Measurements from ENCODE around the gene OR56A3. TPM values are rescaled to one million over a fixed set of nuclear protein-coding genes. Genes with fewer than 3 reads are reported as not detected.

The OR56A3 gene
- total RNA-seq, 1 experiment from 2014 or later, result not detected

DNA sequence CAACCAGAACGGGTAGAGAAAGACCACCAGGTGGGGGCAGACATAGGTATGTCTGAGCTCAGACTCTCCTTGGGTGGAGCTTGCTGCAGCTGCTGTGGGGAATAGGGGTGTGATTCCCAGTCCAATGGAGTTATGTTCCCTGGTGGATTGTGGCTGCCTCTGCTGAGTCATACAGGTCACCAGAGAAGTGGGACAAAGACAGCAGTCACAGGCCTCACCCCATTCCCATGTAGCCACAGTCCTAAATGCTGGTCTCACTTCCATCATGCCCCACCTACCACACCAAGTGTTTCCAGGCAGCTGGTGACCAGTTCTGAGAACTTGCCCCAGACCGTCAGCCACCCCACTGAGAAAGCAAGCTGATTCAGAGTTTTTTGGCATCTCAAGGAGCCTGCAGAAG, 31.5 kb upstream of the OR56A3 start:
- Mint-ChIP-seq H3K36me3 (ENCODE audit: insufficient read depth, unreplicated experiment) (no peaks in the 10 kb centered on the region), H3K4me1 (ENCODE audit: low read depth, unreplicated experiment) (no peaks in the 10 kb centered on the region), H3K9me3 (ENCODE audit: unreplicated experiment) (peaks cover 10% of the 10 kb centered on the region), H3K4me3 (ENCODE audit: unreplicated experiment) (no peak overlapping the region), H3K27ac (ENCODE audit: unreplicated experiment) (no peak overlapping the region), H3K27me3 (ENCODE audit: insufficient read depth, unreplicated experiment) (peaks cover 4% of the 10 kb centered on the region)
- H3K27me3 ChIP-seq (replicated peaks; ENCODE audit: control insufficient read depth, insufficient read depth, low read length), result no peaks in the 10 kb centered on the region
- no peak for DNase-seq
- ChIA-PET CTCF (no interaction called here), POLR2A (no interaction called here)
- no TSS peak for BruUV-seq (replicated peaks)
- H3K36me3 ChIP-seq (ENCODE audit: control insufficient read depth, insufficient read depth, low read length), result no peaks in the 10 kb centered on the region
- no peak overlapping the region for H3K4me3 ChIP-seq (ENCODE audit: low read depth, low read length)
- TF ChIP-seq, protein P1, sequence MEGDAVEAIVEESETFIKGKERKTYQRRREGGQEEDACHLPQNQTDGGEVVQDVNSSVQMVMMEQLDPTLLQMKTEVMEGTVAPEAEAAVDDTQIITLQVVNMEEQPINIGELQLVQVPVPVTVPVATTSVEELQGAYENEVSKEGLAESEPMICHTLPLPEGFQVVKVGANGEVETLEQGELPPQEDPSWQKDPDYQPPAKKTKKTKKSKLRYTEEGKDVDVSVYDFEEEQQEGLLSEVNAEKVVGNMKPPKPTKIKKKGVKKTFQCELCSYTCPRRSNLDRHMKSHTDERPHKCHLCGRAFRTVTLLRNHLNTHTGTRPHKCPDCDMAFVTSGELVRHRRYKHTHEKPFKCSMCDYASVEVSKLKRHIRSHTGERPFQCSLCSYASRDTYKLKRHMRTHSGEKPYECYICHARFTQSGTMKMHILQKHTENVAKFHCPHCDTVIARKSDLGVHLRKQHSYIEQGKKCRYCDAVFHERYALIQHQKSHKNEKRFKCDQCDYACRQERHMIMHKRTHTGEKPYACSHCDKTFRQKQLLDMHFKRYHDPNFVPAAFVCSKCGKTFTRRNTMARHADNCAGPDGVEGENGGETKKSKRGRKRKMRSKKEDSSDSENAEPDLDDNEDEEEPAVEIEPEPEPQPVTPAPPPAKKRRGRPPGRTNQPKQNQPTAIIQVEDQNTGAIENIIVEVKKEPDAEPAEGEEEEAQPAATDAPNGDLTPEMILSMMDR (IDR thresholded peaks at IDR 0.05; ENCODE audit: insufficient read depth in 1 of 2, low read depth in 1 of 2, low read length in 1 of 2, severe bottlenecking in 1 of 2, unreplicated experiment in 1 of 2), result no peak
- H3K4me1 ChIP-seq, result no peaks in the 10 kb centered on the region
- H3K9me3 ChIP-seq, result no peaks in the 10 kb centered on the region
- intact Hi-C loops (cut with micrococcal nuclease; ENCODE audit: unreplicated experiment), result no loop called here

DNA sequence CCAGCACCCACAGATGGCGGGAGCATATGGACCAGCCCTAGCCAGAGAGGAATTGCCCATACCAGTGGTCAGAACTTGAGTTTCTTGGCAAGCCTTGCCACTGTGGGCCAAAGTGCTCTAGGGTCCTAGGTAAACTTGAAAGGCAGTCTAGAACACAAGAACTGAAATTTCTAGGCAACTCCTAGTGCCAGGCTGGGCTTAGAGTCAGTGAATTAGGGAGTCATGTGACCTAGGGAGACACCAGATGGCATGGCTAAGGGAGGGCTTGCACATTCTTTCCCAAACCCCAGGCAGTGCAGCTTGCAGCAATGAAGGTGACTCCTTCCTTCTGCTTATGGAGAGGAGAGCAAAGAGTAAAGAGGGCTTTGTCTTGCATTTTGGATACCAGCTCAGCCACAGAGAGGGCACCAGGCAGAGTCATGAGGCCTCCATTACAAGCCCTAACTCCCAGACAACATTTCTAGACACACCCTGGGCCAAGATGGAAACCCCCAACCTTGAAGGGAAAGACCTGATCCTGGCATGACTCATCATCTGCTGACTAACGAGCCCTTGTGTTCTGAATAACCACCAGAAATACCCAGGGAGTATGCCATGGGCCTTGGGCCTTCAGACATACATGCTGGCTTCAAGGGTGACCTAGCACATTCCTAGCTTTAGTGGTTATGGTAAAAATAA, 19.2 kb upstream of the OR56A3 start:
- POLR2A ChIA-PET, result no interaction called here
- DNase-seq, result no peak
- no peaks in the 10 kb centered on the region for H3K4me1 ChIP-seq
- no peak overlapping the region for H3K27ac Mint-ChIP-seq (ENCODE audit: unreplicated experiment)
- H3K4me3 ChIP-seq (ENCODE audit: low read depth, low read length), result no peak overlapping the region
- H3K4me1 Mint-ChIP-seq (ENCODE audit: low read depth, unreplicated experiment), result no peaks in the 10 kb centered on the region
- H3K27me3 ChIP-seq (replicated peaks; ENCODE audit: control insufficient read depth, insufficient read depth, low read length), result no peaks in the 10 kb centered on the region
- intact Hi-C loops (cut with micrococcal nuclease; ENCODE audit: unreplicated experiment), result no loop called here
- H3K27me3 Mint-ChIP-seq (ENCODE audit: insufficient read depth, unreplicated experiment), result peaks cover 8% of the 10 kb centered on the region
- CTCF ChIA-PET, result no interaction called here
- H3K9me3 ChIP-seq, result no peaks in the 10 kb centered on the region
- BruUV-seq (replicated peaks), result no TSS peak
- H3K9me3 Mint-ChIP-seq (ENCODE audit: unreplicated experiment), result peaks cover 9% of the 10 kb centered on the region
- H3K36me3 ChIP-seq (ENCODE audit: control insufficient read depth, insufficient read depth, low read length), result no peaks in the 10 kb centered on the region
- no peaks in the 10 kb centered on the region for H3K36me3 Mint-ChIP-seq (ENCODE audit: insufficient read depth, unreplicated experiment)
- TF ChIP-seq, protein P1 (IDR thresholded peaks at IDR 0.05; ENCODE audit: insufficient read depth in 1 of 2, low read depth in 1 of 2, low read length in 1 of 2, severe bottlenecking in 1 of 2, unreplicated experiment in 1 of 2), result no peak
- no peak overlapping the region for H3K4me3 Mint-ChIP-seq (ENCODE audit: unreplicated experiment)

DNA sequence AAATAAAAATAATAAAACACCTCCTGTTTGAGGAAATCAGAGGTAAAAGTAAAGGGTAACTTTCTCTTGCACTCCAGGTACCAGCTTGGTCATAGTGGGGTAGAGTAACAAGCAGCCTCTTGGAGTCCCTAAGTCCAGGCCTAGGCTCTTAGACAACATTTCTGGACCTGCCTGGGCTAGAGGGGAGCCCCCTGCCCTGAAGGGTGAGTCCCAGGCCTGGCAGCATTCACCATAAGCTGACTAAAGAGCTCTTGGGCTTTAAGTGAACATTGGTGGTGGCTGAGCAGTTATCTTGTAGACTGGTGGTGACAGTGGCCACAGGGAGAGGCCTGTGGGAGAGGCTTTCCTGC, 18.6 kb upstream of the OR56A3 start:
- Mint-ChIP-seq H3K36me3 (ENCODE audit: insufficient read depth, unreplicated experiment) (no peaks in the 10 kb centered on the region), H3K27me3 (ENCODE audit: insufficient read depth, unreplicated experiment) (peaks cover 8% of the 10 kb centered on the region), H3K27ac (ENCODE audit: unreplicated experiment) (no peak overlapping the region), H3K4me1 (ENCODE audit: low read depth, unreplicated experiment) (no peaks in the 10 kb centered on the region), H3K4me3 (ENCODE audit: unreplicated experiment) (no peak overlapping the region), H3K9me3 (ENCODE audit: unreplicated experiment) (peaks cover 14% of the 10 kb centered on the region)
- ChIA-PET CTCF (no interaction called here), POLR2A (no interaction called here)
- no TSS peak for BruUV-seq (replicated peaks)
- intact Hi-C loops (cut with micrococcal nuclease; ENCODE audit: unreplicated experiment), result no loop called here
- no peaks in the 10 kb centered on the region for H3K4me1 ChIP-seq
- no peaks in the 10 kb centered on the region for H3K36me3 ChIP-seq (ENCODE audit: control insufficient read depth, insufficient read depth, low read length)
- no peaks in the 10 kb centered on the region for H3K9me3 ChIP-seq
- no peaks in the 10 kb centered on the region for H3K27me3 ChIP-seq (replicated peaks; ENCODE audit: control insufficient read depth, insufficient read depth, low read length)
- no peak overlapping the region for H3K4me3 ChIP-seq (ENCODE audit: low read depth, low read length)
- DNase-seq, result no peak
- TF ChIP-seq, protein P1 (IDR thresholded peaks at IDR 0.05; ENCODE audit: insufficient read depth in 1 of 2, low read depth in 1 of 2, low read length in 1 of 2, severe bottlenecking in 1 of 2, unreplicated experiment in 1 of 2), result no peak
